GM12864 (cell line): Measurements from ENCODE around the gene IKZF1.

Source experiments
- DNase-seq: peaks from one replicate; pipeline ENCODE4 v3.0.0-alpha.2; 2011; ENCODE audit warnings: low read depth
- H3K4me3 ChIP-seq: 2 replicates; pipeline ENCODE4 v1.5.1; 2011; ENCODE audit warnings: mild to moderate bottlenecking, low read depth, low read length, control low read depth
- TF ChIP-seq, protein P1 (sequence below): IDR thresholded peaks from 2 replicates; pipeline ENCODE4 v1.5.1; 2011; ENCODE audit warnings: low read depth, mild to moderate bottlenecking, moderate library complexity, low read length, control low read depth, inconsistent platforms; ENCODE audit errors: missing control alignments

Gene IKZF1

DNA sequence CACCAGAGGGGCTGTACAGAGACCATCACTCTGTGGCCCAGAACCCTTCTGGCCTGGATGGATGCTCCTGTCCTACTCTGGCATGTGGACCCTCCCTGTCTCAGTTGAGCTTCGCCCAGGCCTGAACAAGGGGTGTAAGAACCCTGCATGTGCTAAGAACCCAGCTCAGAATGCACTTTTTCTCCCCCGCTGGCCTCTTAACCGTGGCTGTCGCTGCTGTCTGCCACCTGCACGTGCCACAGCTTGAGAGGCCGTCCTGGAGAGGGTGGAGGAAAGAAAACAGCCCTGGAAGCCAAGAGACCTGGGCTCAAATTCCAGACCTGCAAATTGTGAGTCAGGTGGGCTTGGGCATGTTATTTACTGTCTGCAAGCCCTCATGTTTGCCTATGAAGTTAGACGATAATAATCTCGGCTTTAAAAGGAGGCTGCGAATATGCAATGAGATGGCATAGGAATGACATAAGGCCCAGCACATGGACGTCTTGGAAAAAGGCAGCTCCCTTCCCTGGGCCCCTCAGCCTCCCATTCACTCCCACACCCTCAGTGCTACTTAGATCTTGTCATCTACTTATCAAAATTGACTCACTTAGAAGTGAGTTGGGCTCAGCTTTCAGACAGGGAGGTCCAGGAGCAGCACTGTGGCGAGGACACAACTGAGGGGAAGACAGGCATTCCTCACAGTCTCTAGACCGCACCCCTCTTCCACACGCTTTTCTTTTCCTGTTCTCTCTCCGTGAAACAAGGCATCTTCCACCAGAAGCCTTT is 114.2 kb downstream of the IKZF1 start:
- TF ChIP-seq, protein P1, sequence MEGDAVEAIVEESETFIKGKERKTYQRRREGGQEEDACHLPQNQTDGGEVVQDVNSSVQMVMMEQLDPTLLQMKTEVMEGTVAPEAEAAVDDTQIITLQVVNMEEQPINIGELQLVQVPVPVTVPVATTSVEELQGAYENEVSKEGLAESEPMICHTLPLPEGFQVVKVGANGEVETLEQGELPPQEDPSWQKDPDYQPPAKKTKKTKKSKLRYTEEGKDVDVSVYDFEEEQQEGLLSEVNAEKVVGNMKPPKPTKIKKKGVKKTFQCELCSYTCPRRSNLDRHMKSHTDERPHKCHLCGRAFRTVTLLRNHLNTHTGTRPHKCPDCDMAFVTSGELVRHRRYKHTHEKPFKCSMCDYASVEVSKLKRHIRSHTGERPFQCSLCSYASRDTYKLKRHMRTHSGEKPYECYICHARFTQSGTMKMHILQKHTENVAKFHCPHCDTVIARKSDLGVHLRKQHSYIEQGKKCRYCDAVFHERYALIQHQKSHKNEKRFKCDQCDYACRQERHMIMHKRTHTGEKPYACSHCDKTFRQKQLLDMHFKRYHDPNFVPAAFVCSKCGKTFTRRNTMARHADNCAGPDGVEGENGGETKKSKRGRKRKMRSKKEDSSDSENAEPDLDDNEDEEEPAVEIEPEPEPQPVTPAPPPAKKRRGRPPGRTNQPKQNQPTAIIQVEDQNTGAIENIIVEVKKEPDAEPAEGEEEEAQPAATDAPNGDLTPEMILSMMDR = no peak
- H3K4me3 ChIP-seq = no peak overlapping the region
- DNase-seq = no peak

- TF ChIP-seq, protein P1 = no peak
- no peak for DNase-seq
- H3K4me3 ChIP-seq = no peak overlapping the region
Measured at GRCh38 chr7:50421043-50421442, 116.5 kb downstream of the IKZF1 start.

GRCh38 chr7:50422858-50423257 is 118.3 kb downstream of the IKZF1 start:
- no peak overlapping the region for H3K4me3 ChIP-seq
- TF ChIP-seq, protein P1 = no peak
- DNase-seq = no peak

- H3K4me3 ChIP-seq = no peak overlapping the region
- TF ChIP-seq, protein P1 = no peak
- no peak for DNase-seq
Measured at GRCh38 chr7:50423860-50424259, 119.3 kb downstream of the IKZF1 start.

DNA sequence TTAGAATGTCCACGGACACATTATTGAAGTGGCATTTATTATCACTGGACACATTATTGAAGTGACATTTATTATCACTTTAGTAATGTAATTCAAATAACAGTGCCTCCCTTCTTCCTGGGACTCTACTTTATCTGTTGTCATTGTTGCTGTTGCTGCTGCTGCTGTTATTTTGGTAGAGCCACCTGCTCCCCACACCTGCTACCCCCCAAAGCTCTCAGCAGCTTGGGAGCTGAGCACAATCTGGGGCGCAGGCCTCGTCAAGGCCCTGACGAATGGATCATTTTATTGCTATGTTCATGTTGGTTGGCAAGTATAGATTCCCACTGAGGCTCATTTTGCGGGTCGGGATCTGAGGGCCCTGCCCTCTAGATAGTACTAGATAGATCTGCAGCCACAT is 120.8 kb downstream of the IKZF1 start:
- no peak overlapping the region for H3K4me3 ChIP-seq
- no peak for DNase-seq
- TF ChIP-seq, protein P1 = no peak

DNA sequence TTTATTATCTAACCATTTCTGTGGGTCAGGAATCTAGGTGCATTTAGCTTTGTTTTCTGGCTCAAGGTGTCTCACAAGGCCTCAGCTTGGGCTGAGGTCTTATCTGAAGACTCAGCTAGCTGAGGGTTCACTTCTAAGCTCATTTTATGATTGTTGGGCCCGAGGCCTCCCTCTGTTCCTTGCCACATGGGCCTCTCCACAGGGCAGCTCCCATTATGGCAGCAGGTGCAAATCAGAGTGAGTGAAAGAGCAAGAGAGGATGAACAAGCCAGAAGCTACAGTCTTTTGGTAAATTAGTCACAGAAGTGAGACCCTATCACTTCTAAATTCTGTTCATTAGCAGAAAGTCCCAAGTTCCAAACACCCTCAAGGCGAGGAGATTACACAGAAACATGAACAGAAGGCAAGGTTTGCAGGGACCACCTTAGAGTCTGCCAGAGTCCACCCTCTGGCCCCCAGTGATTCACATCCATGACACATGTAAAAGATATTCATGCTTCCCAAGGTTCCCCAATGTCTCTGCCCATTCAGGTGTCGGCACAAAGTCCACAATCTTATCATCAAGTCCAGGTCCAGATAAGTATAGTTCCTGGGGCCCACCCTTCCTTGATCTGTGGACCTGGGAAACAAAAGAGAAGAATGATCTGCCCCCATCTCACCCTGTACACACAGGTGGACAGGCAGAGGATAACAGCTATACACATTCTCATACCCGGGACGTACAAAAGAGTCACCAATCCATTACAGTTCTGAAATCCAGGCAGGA is 121.9 kb downstream of the IKZF1 start:
- DNase-seq = no peak
- TF ChIP-seq, protein P1 = no peak
- H3K4me3 ChIP-seq = no peak overlapping the region

- TF ChIP-seq, protein P1 = no peak
- H3K4me3 ChIP-seq = no peak overlapping the region
- DNase-seq = no peak
Measured at GRCh38 chr7:50427518-50427917, 123.0 kb downstream of the IKZF1 start.
